ENCODE measurements around the gene ASTE1. TPM values are rescaled to one million over a fixed set of nuclear protein-coding genes. Genes with fewer than 3 reads are reported as not detected.

The ASTE1 gene
- total and polyA plus RNA-seq, 8 donors, result 0.45 to 13.2 (median 3.3) TPM

GRCh38 chr3:130968221-130968620, 58.4 kb downstream of the ASTE1 start:
- WGBS, 5 donors, result 80 to 97% (median 94%) methylated on average over 3 of the region's 3 CpGs
- no peak overlapping the region for H3K4me3 ChIP-seq
- TF ChIP-seq POLR2AphosphoS5 (IDR thresholded peaks at IDR 0.05) (no peak), CTCF (IDR thresholded peaks at IDR 0.05) (no peak), EP300 (IDR thresholded peaks at IDR 0.05) (no peak), POLR2A (IDR thresholded peaks at IDR 0.05) (no peak)
- no peaks in the 10 kb centered on the region for H3K27me3 ChIP-seq
- no peak overlapping the region for H3K27ac ChIP-seq
- intact Hi-C loops (cut with DNase I; ENCODE audit: low total_unique reads), result no loop called here
- no peaks in the 10 kb centered on the region for H3K4me1 ChIP-seq
- no peaks in the 10 kb centered on the region for H3K9me3 ChIP-seq
- peaks cover 4 to 83% (median 80%) of the 10 kb centered on the region in 4 donors for H3K36me3 ChIP-seq
- no peak for DNase-seq

- no peak for DNase-seq
- H3K4me3 ChIP-seq, result no peak overlapping the region
- intact Hi-C loops (cut with DNase I; ENCODE audit: low total_unique reads), result no loop called here
- 94 to 98% (median 97%) methylated on average over 2 of the region's 2 CpGs for WGBS, 5 donors
- TF ChIP-seq POLR2A (IDR thresholded peaks at IDR 0.05) (no peak), POLR2AphosphoS5 (IDR thresholded peaks at IDR 0.05) (no peak), CTCF (IDR thresholded peaks at IDR 0.05) (no peak), EP300 (IDR thresholded peaks at IDR 0.05) (no peak)
- H3K27ac ChIP-seq, result no peak overlapping the region
- no peaks in the 10 kb centered on the region for H3K4me1 ChIP-seq
- no peaks in the 10 kb centered on the region for H3K27me3 ChIP-seq
- peaks cover 4 to 82% (median 81%) of the 10 kb centered on the region in 4 donors for H3K36me3 ChIP-seq
- H3K9me3 ChIP-seq, result no peaks in the 10 kb centered on the region
Measured at GRCh38 chr3:130967281-130967680, 59.3 kb downstream of the ASTE1 start.

GRCh38 chr3:130963878-130964277, 62.7 kb downstream of the ASTE1 start:
- intact Hi-C loops (cut with DNase I; ENCODE audit: low total_unique reads), result no loop called here
- WGBS, 5 donors, result 82 to 90% (median 87%) methylated on average over 3 of the region's 3 CpGs
- no peak overlapping the region for H3K4me3 ChIP-seq
- H3K4me1 ChIP-seq, result no peaks in the 10 kb centered on the region
- peaks cover 10 to 82% (median 81%) of the 10 kb centered on the region in 4 donors for H3K36me3 ChIP-seq
- no peaks in the 10 kb centered on the region for H3K27me3 ChIP-seq
- peak in 1 of 2 donors; percentile 2 for DNase-seq
- no peak overlapping the region for H3K27ac ChIP-seq
- no peaks in the 10 kb centered on the region for H3K9me3 ChIP-seq
- TF ChIP-seq POLR2AphosphoS5 (IDR thresholded peaks at IDR 0.05) (no peak), CTCF (IDR thresholded peaks at IDR 0.05) (no peak), EP300 (IDR thresholded peaks at IDR 0.05) (no peak), POLR2A (IDR thresholded peaks at IDR 0.05) (no peak)

Other genes starting within 250 kb of the ASTE1 start
- gene ATP2C1, start 132.7 kb downstream of the ASTE1 start, total RNA-seq, result 100 to 1,000 TPM in 1 of 5 donors, 10 to 100 TPM in 4; 20.5 to 114 (median 44.2) TPM
- gene ATP2C1, start 132.7 kb downstream of the ASTE1 start, polyA plus RNA-seq, result 10 to 100 TPM; 10.5 to 22.2 (median 13.9) TPM
- gene NEK11, start 52 bp upstream of the ASTE1 start, total RNA-seq, result 10 to 100 TPM in 2 of 5 donors, 1 to 10 TPM in 1, under 1 TPM in 1, not detected in 1; 0.45 to 24.2 (median 8.3) TPM
- 1 to 10 TPM; 1.6 to 2.3 (median 1.6) TPM for gene NEK11, start 52 bp upstream of the ASTE1 start, polyA plus RNA-seq